ENCODE data around the gene SLC7A4.
"Not testable (repeated sequence)": the region's sequence is repeated elsewhere in the genome, so short reads cannot be mapped to it uniquely, and the experiment has no call there.

Gene SLC7A4

DNA sequence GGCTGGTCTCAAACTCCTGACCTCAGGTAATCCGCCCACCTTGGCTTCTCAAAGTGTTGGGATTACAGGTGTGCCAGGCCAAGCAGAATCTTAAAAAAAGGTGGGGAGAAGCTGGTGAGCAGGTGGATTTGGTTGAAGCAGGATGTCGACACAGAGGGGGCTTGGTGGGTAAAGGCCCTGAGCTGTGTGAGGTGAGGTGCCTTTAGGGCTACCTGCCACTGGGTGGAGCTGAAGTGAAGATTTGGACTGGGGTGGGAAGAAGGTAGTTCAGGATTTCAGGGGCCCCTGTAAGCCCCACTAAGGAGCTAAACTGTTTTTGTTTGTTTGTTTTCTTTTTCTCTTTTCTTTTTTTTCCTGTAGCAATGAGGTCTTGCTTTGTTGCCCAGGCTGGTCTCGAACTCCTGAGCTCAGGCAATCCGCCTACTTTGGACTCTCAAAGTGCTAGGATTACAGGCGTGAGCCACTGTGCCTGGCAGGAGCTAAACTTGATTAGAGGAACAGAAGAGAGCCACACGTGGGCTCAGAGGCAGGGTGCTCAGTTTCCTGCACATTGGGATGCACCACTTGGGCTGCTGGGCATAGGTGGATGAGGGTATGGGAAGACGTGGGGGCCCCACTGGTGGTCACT is 11.4 kb downstream of the SLC7A4 start:
- no peak for DNase-seq (ENCODE audit: low read depth)

DNA sequence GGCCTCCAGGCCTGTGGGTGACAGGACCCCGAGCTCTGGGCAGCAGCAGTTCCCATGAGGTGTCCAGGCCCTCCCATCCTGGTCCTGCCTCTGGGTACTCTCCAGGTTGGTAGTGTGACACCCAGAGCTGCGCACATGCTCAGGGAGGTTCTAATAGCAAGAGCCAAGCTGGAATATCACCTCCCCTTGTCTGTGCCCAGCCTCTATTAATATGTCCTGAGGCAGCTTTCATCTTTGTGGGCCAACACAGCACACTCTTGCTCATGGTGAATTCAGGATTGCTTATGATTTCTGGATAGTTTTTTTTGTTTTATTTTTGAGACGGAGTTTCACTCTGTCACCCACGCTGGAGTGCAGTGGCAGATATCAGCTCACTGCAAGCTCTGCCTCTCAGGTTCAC is 14.0 kb downstream of the SLC7A4 start:
- DNase-seq (ENCODE audit: low read depth): no peak

DNA sequence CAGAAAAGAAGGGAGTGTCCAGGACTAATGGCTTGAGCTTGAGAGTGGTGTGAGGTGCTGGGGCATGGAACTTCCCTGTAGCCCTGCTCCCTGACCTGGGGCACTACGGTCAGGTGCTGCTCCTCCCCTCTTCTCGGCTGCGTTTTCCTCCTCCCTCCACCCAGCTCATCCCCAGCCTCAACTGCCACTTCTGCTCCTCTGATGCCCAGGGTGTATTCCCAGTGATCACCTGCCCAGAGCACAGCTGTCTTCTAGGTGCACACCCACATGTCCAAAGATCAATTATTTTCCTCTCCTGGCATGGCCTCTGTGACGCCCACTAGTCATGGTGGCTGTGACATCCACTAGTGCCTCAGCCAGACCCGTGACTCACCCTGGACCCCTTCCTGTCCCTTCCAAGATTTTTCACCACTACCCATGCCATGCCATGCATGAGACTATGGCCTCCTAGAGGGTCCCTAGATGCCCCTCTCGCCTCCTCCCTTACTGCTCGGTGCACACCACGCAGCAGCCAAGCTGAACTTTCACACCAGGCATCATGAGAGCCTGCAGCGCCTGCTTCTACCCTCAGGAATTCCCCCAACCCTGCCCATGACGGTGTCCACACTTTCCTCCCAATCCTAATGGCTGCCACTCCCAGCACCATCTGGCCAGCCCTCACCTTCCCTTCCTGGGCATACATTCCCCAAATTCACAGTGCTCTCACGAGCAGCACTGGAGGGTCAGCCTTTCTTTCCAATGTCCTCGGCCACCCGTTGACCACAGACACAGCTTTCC is 15.5 kb downstream of the SLC7A4 start:
- DNase-seq (ENCODE audit: low read depth): no peak

DNA sequence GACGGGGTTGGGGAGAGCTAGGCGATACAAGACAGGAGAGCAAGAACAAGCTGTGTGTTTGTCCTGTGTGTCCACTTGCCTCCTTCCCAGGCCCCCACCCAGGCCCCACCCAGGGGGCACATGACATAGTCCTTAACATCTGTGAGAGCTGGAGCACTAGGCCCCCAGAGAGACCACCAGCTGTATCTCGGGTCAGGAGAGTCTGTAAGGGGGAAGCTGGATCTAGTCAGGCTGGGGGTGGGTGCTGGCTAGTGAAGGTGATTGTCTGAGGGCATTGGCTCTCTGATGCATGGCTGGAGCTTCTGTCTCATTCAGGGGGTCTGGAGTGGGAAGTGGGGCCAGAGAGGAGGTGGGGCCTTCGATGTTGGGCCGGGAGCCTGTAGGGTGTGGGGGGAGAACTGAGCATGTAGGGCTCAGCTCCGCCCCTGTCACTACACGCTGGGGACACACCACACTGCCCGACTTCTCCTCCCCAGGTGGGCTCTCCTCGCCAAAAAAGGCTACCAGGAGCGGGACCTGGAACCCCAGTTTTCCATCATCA is 16.8 kb downstream of the SLC7A4 start:
- DNase-seq (ENCODE audit: low read depth): no peak

DNA sequence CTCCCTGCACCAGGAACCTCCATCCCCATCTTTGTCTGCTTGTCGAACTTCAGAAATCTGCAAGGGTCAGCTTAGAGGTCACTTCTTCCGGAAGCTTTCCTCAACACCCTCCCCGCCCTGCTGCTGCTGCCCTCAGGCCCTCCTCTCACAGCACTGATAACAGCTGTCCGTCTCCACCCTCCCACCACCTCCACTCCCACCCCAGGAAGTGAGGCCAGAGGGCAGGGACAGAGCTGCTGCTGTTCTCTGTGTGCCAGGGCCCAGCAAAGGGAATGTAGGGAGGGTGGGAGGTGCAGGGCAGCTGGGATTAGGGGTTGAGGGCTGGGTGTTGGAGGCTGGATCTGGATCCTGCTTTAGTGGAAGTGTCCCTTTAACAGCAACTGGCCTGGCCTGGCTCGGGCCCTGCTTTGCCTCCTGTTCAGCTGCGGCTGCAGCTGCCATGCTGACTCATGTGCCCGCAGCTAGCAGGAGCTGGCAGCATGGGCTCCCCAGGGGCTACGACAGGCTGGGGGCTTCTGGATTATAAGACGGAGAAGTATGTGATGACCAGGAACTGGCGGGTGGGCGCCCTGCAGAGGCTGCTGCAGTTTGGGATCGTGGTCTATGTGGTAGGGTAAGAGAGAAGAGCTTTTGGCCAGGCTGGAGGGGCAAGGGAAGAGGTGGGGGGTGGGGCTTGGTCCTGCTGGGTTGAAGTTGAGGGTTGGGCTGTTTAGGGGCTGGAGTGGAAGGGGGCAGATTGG is 17.5 kb downstream of the SLC7A4 start, which contains the start of gene P2RX6:
TSS of gene P2RX6 (plus strand) at position 440 of the 740 bp plus-strand sequence. CDS start at position 450, 10 bp downstream.
- no peak for DNase-seq (ENCODE audit: low read depth)

DNA sequence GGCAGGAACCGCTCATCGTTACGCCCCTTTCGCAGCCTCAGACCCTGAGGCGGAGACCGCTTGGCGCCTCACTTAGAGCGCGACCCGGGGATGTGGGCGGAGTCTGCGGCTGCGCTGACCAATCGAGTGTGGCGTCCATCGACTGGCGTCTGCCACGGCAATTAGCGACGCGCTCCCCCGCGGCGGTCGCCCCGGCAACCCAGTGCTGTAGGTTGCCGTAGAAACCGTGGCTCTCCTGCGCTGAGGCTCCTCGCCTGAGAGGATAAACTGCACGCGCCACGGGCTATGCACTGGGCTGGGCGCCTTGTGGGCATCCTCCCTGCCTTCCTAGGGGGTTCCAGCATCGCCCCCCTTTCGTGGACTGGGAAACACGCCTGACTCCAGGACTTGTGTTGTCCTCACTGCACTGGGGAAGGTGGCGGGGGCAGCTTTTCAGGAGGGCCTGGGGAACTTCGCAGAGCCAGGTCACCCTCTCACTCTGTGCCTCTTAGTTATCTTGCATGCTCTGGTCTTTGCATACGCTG is 18.1 kb downstream of the SLC7A4 start:
- no peak for DNase-seq (ENCODE audit: low read depth)

DNA sequence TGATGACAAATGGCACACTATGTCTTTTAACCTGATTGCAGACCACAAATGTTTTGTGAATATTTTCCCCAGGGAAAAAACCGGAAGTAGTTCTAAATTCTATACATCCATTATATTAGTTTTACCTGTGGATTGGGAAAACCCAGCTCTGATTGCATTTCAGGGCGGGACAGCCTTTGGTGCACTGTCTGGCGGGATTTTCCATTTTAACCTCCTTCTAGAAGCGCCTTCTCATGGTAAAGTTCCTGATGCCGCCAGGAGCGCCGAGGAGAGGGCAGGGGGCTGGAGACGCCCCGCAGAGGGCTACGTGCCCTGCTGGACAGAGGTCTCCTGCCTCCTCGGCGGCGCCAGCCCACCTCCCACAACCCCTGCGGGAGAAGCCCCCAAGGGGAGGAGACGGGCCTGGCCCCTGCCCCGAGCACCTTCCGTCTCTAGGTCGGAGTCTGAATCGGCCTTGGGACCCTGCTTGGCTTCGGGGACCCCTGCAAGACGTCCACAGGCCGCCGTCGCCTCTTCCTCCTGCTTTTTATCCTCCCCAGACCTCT is 18.6 kb downstream of the SLC7A4 start:
- no peak for DNase-seq (ENCODE audit: low read depth)

DNA sequence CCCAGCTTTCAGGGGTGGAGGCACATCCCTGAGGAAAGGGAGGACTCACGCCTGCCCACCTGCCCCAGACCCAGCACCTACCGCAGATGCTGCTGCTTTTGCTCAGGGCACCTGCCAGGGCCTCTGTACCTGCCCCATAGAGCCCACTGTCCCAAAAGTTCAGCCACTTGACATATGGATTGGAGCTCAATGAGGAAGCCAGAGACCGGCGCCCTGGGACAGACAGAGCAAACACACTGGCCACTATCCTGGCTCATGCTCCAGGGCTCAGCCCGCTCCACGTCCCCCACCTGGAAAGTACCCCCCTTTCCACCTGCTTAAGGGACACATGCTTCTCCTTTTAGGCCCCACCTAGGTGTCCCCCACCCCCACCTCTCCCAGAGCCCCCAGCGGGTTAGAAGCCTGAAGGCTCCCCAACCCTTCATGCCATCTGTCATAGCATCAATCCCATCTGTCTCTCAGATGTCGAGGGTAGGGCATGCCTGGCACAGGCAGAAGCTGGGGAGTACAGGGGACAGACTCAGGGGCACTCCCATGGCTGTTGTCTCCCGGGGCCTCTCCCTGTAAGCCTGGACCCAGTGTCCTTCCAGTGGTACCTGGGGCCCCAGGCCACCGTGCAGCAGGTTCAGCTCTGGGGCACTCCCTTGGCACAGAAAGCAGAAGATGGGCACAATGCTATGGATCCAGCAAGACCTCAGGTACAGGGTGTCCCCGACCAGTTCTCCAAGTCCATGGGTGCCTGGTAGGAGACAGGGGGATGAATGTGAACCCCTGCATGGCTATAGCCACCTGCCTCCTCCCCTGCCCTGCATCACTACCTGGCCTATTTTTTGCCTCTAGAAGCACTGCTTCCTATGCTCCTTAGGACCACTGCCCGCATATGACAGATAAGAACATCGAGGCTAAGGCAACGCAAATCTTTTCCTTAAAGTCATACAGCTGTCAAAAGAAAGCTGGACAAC is 19.6 kb downstream of the SLC7A4 start:
- no peak for DNase-seq (ENCODE audit: low read depth)

DNA sequence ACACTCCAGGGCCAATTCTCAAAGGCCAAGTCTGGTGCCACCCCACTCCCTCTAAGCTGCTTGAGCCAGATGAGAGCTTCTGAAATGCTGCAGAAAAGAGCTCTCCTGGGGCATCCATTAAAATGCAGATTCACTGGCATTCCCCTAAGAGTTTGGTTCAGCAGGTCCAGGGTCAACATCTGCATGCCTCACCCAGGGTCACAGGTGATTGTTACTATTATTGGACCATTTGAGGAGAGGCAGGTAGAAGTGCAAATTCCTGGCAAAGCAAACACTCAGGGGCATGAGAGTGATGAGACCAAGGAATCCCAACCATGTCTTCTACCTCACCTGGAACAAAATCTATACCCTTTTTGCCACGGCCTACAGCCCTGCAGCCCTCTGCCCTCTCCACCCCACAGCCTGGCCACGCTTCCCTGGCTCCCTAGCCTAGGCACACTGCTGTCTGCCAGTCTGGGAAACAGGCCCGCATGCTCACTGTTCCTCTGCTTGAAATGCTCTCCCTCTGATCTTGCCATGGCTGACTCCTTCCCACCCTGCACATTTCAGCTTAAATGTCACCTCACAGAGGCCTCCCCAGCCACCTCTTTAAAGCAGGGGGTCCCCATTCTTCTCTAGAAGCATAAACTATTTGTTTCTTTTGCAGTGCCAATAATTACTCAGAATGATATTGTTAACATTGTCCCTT is 21.8 kb downstream of the SLC7A4 start:
- no peak for DNase-seq (ENCODE audit: low read depth)

DNA sequence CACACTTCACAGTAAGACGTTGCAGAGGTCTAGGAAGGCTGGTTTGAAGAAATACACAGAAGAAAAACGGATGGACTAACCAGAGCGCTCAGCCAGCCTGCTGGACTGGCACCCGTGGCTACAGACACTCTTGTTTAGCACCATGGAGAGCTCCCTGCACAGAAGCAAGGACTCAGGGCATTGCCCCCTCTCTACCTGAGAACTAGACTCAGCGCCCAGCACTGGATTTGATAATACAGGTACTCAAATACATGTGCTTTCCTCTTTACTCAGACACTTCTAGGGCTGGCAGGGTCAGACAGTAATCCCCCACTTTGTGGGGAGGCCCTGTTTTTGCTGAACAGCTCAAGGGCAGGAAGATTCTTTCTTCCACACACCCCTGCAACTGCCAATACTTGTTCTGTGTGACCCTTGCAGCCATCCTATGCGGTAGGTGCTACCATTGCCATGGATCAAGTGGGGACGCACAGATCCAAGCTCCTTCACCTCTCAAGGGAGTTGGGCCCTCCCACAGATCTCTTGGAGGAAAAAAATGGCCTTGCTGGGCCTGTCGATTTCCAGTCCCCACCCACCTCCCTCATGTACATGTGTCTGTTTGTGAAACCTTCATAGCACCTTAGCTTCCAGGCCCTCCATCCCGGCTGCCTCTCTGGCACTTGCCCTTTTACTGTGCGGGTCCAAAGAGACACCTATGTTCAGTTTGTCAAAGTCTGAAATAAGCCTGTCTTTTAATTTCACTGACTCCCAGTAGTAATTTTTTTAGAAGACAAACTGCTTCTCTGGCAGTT is 22.5 kb downstream of the SLC7A4 start:
- no peak for DNase-seq (ENCODE audit: low read depth)

DNA sequence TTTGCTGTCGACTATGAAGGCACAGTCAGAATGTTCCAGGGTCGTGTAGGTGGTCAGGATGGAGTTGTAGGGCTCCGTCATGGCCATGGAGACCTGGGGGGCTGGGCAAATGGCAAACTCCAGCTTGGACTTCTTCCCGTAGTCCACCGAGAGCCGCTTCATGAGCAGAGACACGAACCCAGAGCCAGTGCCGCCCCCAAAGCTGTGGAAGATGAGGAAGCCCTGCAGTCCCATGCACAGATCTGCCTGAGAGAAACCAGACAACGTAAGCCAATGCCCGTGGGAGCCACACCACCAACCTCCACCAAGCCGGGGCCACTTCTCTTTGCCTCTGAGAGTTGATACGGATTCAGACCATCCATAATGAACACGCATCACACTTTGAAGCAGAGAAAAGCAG is 23.2 kb downstream of the SLC7A4 start:
- DNase-seq (ENCODE audit: low read depth): not testable (repeated sequence)

DNA sequence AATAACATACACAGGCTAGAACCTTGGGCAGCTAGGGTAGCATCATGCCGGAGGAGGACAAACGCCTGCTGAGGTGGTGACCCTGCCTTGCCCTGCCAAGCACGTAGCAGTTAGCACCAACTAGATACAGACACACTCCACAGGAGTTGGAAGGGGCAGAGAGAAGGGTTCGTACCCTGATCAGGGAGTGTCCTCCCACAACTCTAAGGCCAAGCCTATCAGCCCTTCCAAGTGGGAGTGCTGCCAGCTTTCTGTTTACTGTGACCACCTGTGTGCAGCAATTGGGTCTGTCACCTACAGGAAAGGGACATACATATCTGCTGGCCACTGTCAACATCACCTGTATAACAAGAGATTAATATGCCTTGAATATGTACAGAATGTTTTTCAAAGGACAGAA is 28.6 kb downstream of the SLC7A4 start:
- DNase-seq (ENCODE audit: low read depth): no peak

DNA sequence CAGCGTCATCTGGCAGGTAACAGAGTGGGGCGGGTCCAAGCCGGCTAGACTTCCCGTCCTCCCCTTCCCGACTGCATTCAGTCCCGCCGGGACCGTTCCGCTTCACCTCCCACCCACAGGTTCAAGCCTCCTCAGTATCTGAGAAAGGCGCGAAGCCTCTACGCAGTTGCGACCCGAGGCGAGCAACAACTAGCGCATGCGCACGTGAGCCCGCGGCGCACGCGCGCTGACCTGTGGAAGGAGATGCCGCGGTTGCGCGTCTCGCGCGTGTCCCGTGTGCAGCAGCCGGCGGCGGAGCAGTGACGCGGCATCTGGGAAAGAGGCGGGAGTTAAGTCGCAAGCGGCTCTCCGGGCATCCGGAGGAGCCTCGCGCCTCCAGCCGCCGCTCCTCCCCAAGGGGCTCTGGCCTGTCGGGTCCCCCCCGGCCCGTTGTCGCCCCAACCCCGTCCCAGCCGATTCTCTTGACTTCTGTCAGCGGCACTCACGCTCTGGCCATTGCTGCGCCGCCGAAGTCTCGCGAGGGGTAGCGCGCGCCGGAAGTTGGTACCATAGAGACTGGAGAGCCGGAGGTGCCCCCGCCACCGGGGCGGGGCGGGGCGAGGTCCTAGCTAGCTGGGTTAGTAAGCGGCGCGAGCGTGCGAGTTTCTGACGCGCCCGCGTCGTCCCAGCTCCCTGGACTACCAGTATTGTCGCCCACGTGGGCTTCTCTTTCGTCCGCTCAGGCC is 30.6 kb downstream of the SLC7A4 start, which contains the start of gene THAP7:
TSS of gene THAP7 (minus strand) at position 518 of the 725 bp plus-strand sequence. CDS start at position 311, 207 bp downstream.
- DNase-seq (ENCODE audit: low read depth): peak; percentile 84

DNA sequence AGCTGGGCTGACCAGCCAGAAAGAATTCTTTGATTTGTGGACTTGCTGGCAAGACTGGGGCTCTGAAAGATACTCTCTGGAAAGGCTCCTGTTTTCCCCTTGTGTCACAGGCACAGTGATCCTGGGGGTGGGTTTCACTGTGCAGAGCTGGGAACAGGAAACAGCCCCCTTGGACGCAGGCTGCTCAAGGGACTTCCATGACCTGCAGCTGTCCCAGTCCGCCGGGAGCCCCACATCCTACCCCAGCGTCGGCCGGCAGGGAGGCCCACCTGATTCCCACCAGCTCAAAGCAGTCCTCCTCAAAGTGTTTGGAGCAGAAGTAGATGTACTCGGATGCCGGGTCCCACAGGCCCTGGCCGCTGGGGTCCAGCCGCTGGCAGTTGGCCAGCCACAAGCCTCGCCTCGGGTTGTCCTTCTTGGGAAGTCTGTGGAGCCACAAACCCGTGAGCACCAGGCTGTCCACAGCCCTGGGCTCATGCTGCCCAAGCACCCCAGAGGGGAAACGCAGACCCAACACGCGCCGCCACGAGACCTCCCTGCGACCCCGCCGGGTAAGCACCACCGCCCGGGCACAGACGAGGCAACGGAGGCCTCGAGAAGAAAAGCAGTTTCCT is 31.3 kb downstream of the SLC7A4 start:
- DNase-seq (ENCODE audit: low read depth): no peak

DNA sequence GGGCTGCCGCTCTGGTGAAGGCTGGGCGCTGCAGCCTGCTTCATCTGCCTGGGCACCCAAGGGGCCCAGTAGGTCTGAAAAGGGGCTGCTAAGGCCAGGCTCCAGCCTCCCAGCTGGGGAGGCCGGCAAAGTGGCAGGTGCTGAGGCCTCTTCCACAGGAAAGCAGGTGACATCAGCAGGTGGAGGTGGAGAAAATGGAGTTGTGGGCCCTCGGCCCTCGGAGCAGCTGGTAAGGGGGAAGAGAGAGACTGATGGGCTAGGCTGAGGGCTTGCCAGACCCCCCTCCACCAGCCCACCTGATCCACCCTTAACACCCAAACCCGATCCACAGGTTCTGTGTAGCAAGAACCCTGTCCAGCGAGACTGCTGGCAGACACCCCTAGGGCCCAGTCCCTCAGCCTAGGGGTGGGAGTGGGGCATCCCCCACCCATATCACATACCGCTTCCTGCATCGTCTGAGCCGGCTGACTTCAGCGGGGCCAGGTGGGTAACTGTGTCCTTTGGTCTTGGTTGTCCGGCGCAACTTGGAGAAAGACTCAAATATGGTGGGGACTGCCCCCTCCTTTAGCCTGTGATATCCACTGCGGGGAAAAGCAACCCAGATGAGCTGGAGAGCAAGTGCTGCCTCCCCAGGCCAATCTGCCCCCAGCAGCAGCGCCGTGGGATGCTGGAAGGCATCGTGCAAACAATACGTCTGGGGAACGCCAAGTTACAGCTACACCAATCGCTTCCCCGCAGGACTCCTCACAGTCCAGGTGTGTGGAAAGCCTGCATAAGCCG is 32.0 kb downstream of the SLC7A4 start:
- no peak for DNase-seq (ENCODE audit: low read depth)

DNA sequence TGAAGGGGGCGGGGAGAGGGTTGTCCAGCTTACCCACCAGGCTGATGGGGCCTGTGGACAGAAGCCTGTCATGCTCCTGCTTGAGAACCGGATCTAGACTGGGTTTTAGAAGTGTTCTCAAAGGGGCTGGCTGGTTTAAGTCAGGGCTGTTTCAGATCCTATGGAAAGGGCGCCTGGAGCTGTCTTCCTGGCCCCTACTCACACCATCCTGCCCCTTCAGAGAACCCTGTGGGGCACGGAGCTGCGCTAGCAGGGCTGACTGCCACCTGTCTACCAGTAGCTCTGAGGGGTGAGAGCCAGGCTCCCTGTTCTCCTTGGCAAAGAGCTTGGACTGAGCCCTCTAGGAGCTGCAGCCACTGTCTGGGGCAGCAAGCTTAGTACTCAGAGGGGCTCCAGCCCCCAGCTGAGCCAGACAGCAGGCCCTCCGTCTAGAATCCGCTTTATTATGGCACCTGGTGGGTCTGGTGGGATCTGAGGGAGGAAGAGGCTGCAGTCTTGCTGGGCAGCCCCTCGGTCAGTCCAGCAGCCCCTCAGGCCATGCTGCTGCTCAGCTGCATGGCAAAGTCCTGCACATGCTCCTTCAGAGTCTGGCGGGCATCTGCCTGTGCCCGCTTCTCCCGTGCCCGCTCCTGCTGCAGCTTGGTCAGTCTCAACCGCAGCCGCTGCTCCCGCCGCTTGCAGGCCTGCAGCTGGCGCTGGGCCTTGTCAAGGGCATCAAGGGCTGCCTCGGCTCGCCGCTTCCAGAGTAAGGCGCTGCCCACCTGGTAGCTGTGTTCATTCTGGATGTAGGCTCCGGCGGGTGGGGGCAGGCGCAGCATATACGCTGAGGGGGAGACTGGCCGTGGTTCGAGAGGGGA is 32.8 kb downstream of the SLC7A4 start:
- no peak for DNase-seq (ENCODE audit: low read depth)

All from HS-27A (cell line).